Smooth muscle cell (in vitro differentiated cells): ENCODE data around the gene OR4S2. TPM values are rescaled to one million over a fixed set of nuclear protein-coding genes. Genes with fewer than 3 reads are reported as not detected.

ENCODE experiments used
- DNase-seq: peaks from one replicate; lab custom pipeline; 2025; ENCODE audit not compliant: unreplicated experiment; lab: John Stamatoyannopoulos, UW
- H2AFZ ChIP-seq: fragments of 200-600 bp; sonication (generic); 2 replicates; pipeline ENCODE4 v1.6.0; 2016; ENCODE audit warnings: antibody characterized with exemption, low read depth, mild to moderate bottlenecking
- H3F3A ChIP-seq: fragments of 200-600 bp; sonication (generic); 2 replicates; pipeline ENCODE4 v1.6.0; 2017; ENCODE audit warnings: antibody characterized with exemption, low read depth
- H3K27ac ChIP-seq: fragments of 200-600 bp; sonication (generic); 2 replicates; pipeline ENCODE4 v1.5.1; 2016; ENCODE audit warnings: low read depth, mild to moderate bottlenecking
- H3K27me3 ChIP-seq: fragments of 200-600 bp; sonication (generic); 2 replicates; pipeline ENCODE4 v1.6.1; 2016; ENCODE audit warnings: low read depth, mild to moderate bottlenecking
- H3K36me3 ChIP-seq: fragments of 200-600 bp; sonication (generic); 2 replicates; pipeline ENCODE4 v1.5.1; 2016; ENCODE audit warnings: low read depth
- H3K4me1 ChIP-seq: fragments of 200-600 bp; sonication (generic); 2 replicates; pipeline ENCODE4 v1.5.1; 2016; ENCODE audit warnings: low read depth
- H3K4me2 ChIP-seq: fragments of 200-600 bp; sonication (generic); 2 replicates; pipeline ENCODE4 v1.6.0; 2016; ENCODE audit warnings: mild to moderate bottlenecking
- H3K4me3 ChIP-seq: fragments of 200-600 bp; sonication (generic); 2 replicates; pipeline ENCODE4 v1.5.1; 2016; ENCODE audit warnings: mild to moderate bottlenecking
- H3K79me2 ChIP-seq: fragments of 200-600 bp; sonication (generic); 2 replicates; pipeline ENCODE4 v1.6.0; 2016; ENCODE audit warnings: low read depth, mild to moderate bottlenecking
- H3K9ac ChIP-seq: fragments of 200-600 bp; sonication (generic); 2 replicates; pipeline ENCODE4 v1.6.0; 2016; ENCODE audit warnings: low read depth
- H3K9me3 ChIP-seq: fragments of 200-600 bp; sonication (generic); replicated peaks from 2 replicates; pipeline ENCODE4 v1.5.1; 2016; ENCODE audit warnings: low read depth
- H4K20me1 ChIP-seq: fragments of 200-600 bp; sonication (generic); 2 replicates; pipeline ENCODE4 v1.6.0; 2016; ENCODE audit warnings: low read depth
- CTCF ChIP-seq: fragments of 200-600 bp; sonication (generic); IDR thresholded peaks from 2 replicates; pipeline ENCODE4 v1.5.1; 2017; ENCODE audit warnings: borderline replicate concordance, mild to moderate bottlenecking, antibody characterized with exemption; ENCODE audit not compliant: insufficient read depth, poor library complexity, severe bottlenecking
- WGBS: methylation state at CpG from one replicate; pipeline ENCODE4 v1.1.7; 2016; ENCODE audit warnings: low lambda C conversion rate; 5-methylcytosine and 5-hydroxymethylcytosine counted together
- polyA plus RNA-seq: library from polyadenylated mRNA; unstranded; fragments of >200 nt; fragmentation: Nextera tagmentation; extraction: Ambion mirVana; gene quantifications from 2 replicates; pipeline ENCODE4 v1.2.1, GENCODE V29; 2016
- total RNA-seq: library from RNA; depleted of rRNA; stranded (reverse); fragments of >200 nt; gene quantifications from 2 replicates; pipeline ENCODE4 v1.2.3, GENCODE V29; 2014

Gene OR4S2
- total and polyA plus RNA-seq, 2 experiments from 2014 or later: not detected

GRCh38 chr11:55661901-55662300 lies 13.8 kb downstream of the OR4S2 start, which contains the start of gene OR4C6:
Gene OR4C6, plus strand, starts transcription at chr11:55662201. Its CDS starts 2,966 bp downstream, at chr11:55665167.
- H3K4me3 ChIP-seq: no peak within 1 kb of the TSS
- no peak within 1 kb of the TSS for H3K27ac ChIP-seq
- TF ChIP-seq CTCF: no peak
- no peak within 1 kb of the TSS for H3K4me2 ChIP-seq
- H4K20me1 ChIP-seq: no peaks in the 10 kb centered on the region
- no peak within 1 kb of the TSS for H2AFZ ChIP-seq
- no peaks in the 10 kb centered on the region for H3F3A ChIP-seq
- H3K27me3 ChIP-seq: no peaks in the 10 kb centered on the region
- H3K9me3 ChIP-seq: no peaks in the 10 kb centered on the region
- no peaks in the 10 kb centered on the region for H3K36me3 ChIP-seq
- WGBS: 74% methylated on average over 1 of the region's 1 CpG
- no peak for DNase-seq
- H3K4me1 ChIP-seq: no peaks in the 10 kb centered on the region
- H3K79me2 ChIP-seq: no peaks in the 10 kb centered on the region
- no peak within 1 kb of the TSS for H3K9ac ChIP-seq

GRCh38 chr11:55669376-55669775 lies 21.2 kb downstream of the OR4S2 start:
- Histone ChIP-seq H4K20me1 (no peaks in the 10 kb centered on the region), H3K79me2 (no peaks in the 10 kb centered on the region), H3K27me3 (no peaks in the 10 kb centered on the region), H3F3A (no peaks in the 10 kb centered on the region), H3K9me3 (no peaks in the 10 kb centered on the region), H3K4me1 (no peaks in the 10 kb centered on the region), H3K36me3 (no peaks in the 10 kb centered on the region), H3K27ac (no peak overlapping the region), H2AFZ (no peak overlapping the region), H3K4me3 (no peak overlapping the region), H3K9ac (no peak overlapping the region), H3K4me2 (no peak overlapping the region)
- no peak for TF ChIP-seq CTCF
- WGBS: 50% methylated on average over 2 of the region's 2 CpGs
- no peak for DNase-seq

GRCh38 chr11:55673860-55674259 lies 25.7 kb downstream of the OR4S2 start:
- Histone ChIP-seq H3K27me3 (no peaks in the 10 kb centered on the region), H3K9ac (no peak overlapping the region), H3F3A (no peaks in the 10 kb centered on the region), H4K20me1 (no peaks in the 10 kb centered on the region), H3K9me3 (no peaks in the 10 kb centered on the region), H3K36me3 (no peaks in the 10 kb centered on the region), H3K4me2 (no peak overlapping the region), H3K4me1 (no peaks in the 10 kb centered on the region), H2AFZ (no peak overlapping the region), H3K4me3 (no peak overlapping the region), H3K27ac (no peak overlapping the region), H3K79me2 (no peaks in the 10 kb centered on the region)
- DNase-seq: no peak
- WGBS: 64% methylated on average over 5 of the region's 5 CpGs
- no peak for TF ChIP-seq CTCF

GRCh38 chr11:55697817-55698216 lies 49.7 kb downstream of the OR4S2 start:
- H3K79me2 ChIP-seq: no peaks in the 10 kb centered on the region
- no peaks in the 10 kb centered on the region for H3K4me1 ChIP-seq
- H3K9ac ChIP-seq: no peak overlapping the region
- H4K20me1 ChIP-seq: no peaks in the 10 kb centered on the region
- H3K4me3 ChIP-seq: no peak overlapping the region
- no peaks in the 10 kb centered on the region for H3F3A ChIP-seq
- no peak overlapping the region for H3K4me2 ChIP-seq
- TF ChIP-seq CTCF: no peak
- H3K9me3 ChIP-seq: no peaks in the 10 kb centered on the region
- DNase-seq: no peak
- no peak overlapping the region for H3K27ac ChIP-seq
- H3K36me3 ChIP-seq: no peaks in the 10 kb centered on the region
- 82% methylated on average over 3 of the region's 3 CpGs for WGBS
- H3K27me3 ChIP-seq: no peaks in the 10 kb centered on the region
- H2AFZ ChIP-seq: no peak overlapping the region
